NCI-H146 treated with DMSO at 0.1 percent for 48 hours (cell line): ENCODE measurements around the gene MED26.

Source experiments
- DNase-seq: peaks from one replicate; lab custom pipeline; 2025; ENCODE audit not compliant: unreplicated experiment; lab: John Stamatoyannopoulos, UW

The MED26 gene

DNA sequence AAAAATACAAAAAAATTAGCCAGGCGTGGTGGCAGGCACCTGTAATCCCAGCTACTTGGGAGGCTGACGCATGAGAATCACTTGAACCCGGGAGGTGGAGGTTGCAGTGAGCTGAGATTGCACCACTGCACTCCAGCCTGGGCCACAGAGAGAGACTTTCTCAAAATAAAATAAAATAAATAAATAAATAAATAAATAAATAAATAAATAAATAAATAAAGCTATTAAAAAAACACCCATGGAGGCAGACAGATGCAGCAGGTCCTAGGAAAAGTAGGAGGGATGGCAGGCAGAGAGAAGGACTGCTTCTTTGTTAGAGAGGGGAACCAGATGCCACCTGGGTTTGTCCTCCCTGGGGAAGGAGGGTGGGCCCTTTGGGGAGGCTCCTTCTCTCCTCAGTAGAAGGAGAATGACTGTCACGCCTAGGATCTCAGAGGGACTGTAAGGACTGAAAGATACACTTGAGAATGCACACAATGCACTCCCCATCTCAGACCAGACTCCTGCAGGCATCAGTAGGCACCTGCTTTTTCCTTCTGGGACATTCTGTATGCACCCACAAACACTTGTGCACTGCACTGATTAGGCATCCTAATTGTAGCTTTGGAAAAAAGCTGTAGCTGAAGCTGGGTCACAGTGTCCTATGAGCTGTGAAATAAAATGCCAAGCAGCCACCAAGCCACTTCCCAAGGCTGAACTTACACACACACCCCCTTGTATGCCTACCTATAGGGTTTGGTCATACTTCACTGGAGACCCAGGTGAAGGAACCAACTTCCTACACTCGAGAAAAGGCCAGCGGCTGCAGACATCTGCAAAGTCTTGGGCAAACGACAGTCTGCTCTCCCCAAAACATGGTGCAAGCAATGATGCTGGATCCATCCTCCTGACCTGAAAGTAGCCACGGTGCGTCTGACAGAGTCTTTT is 36.9 kb downstream of the MED26 start:
- no peak for DNase-seq

- no peak for DNase-seq
Measured at GRCh38 chr19:16589917-16590316, 38.1 kb downstream of the MED26 start.

- no peak for DNase-seq
Measured at GRCh38 chr19:16588824-16589577, 39.0 kb downstream of the MED26 start.

GRCh38 chr19:16587833-16588823 is 39.9 kb downstream of the MED26 start:
- DNase-seq, result peak; percentile 68

DNA sequence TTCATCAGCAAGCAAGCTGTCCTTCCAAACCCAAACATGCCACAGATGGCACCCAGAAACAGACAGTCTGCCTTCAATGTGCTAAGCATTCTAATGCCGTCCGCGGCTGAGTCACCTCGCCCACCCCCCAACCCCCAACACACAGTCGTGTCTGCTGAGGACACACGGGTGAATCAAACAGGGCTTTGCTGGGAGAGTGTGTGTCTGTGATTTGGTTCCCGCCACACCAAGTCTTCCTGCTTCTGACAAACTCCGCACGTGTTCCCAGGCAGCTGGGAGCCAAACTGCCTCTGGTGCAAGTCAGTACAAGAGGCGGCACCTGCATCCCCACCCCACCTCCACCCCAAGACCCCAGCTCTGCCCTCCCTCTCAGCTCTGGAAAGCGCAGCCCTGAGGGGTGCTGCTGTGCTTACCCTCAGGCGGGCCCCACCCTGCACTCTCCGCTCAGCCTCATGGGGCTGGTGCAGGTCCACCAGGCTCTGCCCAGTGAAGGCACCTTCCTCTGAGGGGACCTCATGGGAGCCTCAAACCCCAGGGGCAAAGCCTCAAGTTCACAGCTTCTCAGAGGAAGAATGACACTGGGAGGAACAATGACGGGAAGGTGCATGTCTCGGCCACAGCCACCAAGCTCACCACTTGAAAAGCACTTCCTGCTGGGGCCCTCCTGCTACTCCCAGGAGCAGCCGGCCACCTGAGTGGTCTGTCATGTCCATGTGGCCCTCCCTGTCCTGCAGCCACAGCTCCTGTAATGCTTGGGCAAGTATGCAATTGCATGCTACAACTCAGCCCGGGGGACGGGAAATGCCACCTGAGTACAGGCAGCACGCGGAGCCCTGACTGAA is 40.8 kb downstream of the MED26 start:
- peak; percentile 23 for DNase-seq

- DNase-seq, result no peak
Measured at GRCh38 chr19:16586477-16586871, 41.5 kb downstream of the MED26 start.

- DNase-seq, result no peak
Measured at GRCh38 chr19:16585808-16586476, 42.1 kb downstream of the MED26 start.

DNA sequence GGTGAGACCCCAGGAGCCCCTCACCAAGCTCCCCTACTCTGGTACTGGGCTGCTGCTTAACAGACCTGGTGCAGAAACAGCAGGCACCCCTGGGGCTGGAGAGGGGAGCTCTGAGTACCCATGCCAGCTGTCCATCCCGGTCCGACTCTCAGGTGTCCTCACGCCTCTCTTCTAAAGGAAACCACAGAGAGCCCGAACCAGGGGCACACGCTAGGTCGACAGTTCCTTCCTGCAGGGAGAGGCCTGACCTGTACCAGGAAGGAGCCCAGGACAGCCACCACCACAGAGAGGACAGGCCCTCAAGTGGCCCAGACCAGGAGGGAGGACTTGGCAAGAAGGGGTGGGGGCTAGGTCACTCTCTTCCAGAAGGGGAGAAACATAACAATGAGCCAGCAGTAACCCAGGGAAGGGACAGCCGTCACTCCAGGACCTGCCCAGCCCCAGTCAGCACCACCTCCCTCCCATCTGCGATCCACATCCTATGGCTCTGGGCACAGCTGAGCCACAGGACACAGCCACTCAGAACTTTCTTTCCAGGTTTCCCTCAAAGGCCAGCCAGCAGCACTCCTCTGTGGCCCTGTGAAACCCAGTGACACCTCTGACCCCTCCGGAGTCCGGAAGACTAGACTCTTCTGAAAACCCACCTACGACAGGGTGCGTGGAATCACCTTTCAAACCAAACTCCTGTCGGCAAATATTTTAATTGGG is 42.8 kb downstream of the MED26 start:
- DNase-seq, result no peak

GRCh38 chr19:16584248-16585093 is 43.5 kb downstream of the MED26 start:
- DNase-seq, result peak; percentile 30

GRCh38 chr19:16582486-16583261 is 45.3 kb downstream of the MED26 start:
- DNase-seq, result no peak

GRCh38 chr19:16581971-16582343 is 46.0 kb downstream of the MED26 start:
- DNase-seq, result no peak

DNA sequence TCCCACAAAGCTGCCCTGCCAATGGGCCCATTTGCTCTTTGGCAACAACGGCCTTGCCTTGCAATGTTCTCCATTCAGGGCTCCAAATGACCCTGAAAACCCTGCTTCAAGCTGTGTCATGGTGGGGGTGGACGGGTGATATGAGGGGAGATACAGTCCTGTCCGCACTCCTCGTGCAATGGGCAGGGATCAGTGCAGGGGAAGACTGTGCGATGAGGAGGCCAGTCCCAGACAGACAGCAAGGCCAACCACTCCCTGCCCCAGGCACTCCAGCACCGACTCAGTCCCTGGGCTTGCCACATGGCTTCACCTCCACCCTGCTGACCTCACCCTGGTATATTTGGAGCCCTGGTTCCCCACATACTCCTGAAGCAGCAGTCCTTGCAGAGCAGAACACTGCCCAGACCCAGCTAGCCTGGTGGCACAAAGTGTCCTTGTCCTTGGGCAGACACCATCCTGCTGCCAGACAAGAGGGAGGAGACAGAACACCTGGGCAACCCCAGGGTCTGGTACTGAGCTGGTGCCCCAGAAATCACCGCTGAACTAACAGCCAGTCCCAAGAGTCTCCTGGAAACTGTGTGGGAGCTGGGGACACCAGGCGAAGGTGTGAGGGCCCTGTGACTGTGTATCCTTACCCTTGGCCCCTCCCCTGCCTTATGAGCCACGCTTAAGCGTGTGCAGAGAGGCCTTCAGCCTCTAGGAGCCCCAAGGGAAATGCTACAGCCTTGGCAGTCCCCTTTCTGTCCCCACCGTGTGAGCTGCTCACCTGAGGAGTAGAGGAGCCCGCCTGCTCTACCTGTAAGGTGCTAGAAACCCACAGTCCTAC is 46.6 kb downstream of the MED26 start:
- no peak for DNase-seq

GRCh38 chr19:16579381-16579780 is 48.6 kb downstream of the MED26 start:
- DNase-seq, result no peak

DNA sequence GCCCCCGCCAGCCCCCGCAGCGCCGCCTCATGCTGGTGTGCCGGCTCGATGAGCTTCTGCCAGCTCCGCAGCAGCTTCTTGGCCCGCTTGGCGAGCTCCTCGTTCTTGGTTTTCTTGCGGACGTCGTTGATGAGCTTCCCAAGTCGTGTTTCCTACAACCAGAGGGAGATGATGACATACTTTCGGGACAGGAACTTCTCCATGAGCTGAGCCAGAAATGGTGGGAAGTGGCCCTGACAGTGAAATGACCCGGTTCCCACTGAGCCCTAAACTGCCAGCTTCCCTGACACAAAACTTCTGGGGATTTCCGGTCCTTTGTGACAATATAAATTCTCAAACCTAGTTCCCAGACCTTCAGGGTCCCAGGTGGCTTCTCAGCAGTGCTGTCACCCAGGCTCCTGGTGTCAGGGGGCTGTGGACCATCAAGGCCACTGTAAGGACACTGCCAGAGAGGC is 50.4 kb downstream of the MED26 start:
- no peak for DNase-seq

DNA sequence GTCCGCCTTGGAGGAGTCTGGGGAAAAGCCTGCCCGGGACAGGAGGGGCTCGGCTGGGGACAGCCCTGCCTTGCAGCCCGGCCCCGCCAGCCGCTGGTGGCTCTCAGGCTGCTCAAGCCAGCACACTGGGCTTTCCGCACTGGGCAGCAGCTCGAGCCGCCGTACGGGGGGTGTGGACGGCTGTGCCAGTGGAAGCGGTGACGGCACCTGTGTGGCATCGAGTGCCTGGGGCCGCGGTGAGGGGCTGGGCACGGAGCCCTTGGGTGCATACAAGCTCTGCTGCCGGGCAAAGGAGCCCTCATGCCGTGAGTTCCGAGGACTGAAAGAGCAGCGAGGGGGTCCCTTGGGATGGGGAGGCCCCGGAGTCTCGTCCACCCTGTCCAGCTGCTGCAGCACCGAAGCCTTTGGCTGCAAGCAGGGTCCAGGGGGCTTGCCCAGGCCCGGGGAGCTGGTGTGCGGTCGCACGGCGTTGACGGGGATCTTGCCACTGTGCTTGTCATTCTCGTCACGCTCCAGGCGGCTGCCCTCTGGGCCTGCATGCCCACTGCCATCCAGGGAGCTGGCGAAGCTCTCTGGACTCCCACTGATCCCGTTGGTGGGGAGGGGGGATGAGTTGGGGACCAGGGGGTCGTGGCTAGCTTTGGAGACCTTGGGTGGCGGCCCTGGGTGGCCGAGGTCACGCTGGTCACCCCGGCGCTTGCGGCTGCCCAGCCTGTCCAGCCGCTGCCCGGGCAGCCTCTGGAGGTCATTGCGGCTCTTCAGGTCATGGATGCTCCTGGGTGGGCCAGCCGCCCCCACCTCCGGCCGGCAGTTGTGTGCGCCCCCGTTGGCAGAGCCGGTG is 51.1 kb downstream of the MED26 start:
- DNase-seq, result no peak
